HG03558 (cell line): ENCODE data around the gene EZR.

ENCODE experiments used
- ATAC-seq: cut with Tn5 transposase; IDR thresholded peaks from one replicate; pipeline ENCODE4 v1.9.1; 2021; ENCODE audit warnings: moderate number of reproducible peaks; ENCODE audit not compliant: unreplicated experiment; ENCODE audit errors: extremely low read depth

The EZR gene

DNA sequence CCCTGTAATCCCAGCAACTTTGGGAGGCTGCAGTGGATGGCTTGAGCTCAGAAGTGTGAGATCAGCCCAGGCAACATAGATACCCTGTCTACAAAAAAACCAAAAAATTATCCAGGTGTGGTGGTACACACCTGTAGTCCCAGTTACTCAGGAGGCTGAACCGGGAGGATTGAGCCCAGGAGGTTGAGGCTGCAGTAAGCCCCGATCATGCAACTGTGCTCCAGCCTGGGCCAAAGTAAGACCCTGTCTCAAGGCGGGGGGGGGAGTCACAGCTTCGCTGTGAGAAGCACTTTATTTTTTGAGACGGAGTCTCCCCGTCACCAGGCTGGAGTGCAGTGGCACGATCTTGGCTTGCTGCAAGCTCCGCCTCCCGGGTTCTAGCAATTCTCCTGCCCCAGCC, 54.2 kb downstream of the EZR start:
- ATAC-seq = no peak

- no peak for ATAC-seq
Observed at GRCh38 chr6:158764183-158764849, 54.9 kb downstream of the EZR start.

DNA sequence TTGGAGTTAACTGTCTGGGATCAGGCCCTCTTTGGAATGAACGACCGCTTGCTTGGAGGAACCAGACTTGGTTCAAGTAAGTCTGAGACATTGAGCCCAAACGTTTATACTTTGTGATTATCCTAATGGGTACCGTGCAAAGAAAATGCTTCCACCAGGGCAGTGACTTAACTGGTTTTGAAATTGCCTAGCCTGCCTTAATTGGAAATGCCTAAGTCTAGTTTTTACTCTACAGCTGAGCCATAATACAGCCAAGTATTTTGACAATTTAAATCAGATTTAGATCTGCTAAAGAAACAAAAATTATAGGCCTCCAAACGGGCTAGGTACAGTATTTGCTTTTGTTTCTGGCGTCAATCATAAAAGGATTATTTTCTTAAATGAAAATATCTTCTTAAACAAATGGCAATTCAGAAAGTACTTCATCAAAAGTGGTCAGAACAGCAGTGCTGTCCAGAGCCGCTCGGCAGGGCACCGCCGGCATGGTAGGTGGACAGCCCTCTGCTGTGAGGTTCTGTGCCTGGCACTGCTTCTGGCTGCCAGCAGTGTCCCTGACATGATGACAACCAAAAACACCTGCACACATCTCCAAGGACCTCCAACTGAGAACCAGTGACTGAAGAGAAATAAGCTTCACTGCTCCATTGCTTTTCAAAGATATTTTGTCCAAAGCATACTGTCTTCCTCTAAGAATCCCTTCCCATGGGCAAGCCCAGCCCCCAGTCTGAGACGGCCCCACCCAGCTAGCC, 55.6 kb downstream of the EZR start:
- no peak for ATAC-seq

- no peak for ATAC-seq
Observed at GRCh38 chr6:158762787-158763433, 56.3 kb downstream of the EZR start.

GRCh38 chr6:158761746-158762145, 57.4 kb downstream of the EZR start:
- ATAC-seq = no peak

- ATAC-seq = no peak
Observed at GRCh38 chr6:158760618-158761250, 58.4 kb downstream of the EZR start.

DNA sequence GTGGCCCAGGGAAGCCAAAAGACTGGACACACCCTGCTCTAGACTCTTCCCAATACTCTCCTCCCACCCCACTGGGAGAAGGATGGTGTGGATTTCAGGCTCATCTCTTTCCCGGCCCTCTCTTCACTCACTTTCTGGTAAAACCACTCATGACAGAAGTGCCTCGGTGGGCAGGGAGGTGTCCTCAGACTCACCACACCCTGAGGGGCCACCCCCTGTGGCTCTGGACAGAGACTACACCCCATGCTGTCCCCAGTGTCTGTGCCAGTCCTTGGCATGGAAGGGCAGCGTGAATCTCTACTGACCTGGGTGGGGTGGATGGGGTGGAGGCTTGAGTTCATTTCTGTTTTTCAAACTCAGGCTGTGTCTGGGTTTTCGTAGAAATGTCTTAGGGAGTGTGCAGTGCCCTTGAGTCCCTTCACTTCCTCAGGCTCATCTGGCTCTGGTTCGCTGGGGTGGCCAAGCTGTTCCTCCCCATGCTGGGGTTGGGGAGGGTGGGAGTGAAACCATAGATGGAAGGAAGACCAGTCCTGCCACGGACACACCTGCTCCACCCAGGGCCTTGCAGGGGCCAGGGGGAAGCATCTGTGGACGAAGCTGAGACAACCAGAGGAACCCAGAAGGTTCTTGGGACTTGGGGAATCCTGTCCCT, 59.1 kb downstream of the EZR start:
- ATAC-seq = no peak

DNA sequence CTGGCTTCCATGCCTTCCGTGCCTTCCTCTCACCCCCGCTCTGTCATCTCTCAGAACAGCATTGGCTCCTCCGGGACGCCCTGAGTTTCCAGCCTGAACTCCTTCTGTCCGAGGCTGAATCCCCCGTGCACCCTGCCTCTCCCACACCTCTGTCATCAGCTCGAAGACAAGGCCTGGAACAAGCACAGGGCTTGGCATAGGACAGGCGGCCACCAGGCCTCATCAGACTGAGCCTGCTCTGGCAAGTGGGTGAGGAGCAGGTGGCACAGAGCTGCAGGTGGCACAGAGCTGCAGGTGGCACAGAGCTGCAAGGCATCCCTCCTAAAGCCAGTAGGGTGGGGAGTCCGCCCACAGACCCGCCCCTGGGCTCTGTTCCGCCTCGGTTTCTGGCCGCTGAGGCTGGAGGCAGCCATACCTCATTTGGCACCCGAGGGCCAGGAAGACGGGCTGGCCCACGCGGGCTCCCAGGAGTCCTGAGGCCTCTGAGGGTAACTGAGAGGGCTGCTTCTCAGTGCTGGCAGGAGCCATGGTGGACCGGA, 60.2 kb downstream of the EZR start:
- no peak for ATAC-seq

GRCh38 chr6:158758451-158758860, 60.7 kb downstream of the EZR start:
- ATAC-seq = no peak

GRCh38 chr6:158757753-158758090, 61.4 kb downstream of the EZR start:
- ATAC-seq = no peak

GRCh38 chr6:158756977-158757752, 62.0 kb downstream of the EZR start:
- no peak for ATAC-seq

- no peak for ATAC-seq
Observed at GRCh38 chr6:158756126-158756525, 63.0 kb downstream of the EZR start.

DNA sequence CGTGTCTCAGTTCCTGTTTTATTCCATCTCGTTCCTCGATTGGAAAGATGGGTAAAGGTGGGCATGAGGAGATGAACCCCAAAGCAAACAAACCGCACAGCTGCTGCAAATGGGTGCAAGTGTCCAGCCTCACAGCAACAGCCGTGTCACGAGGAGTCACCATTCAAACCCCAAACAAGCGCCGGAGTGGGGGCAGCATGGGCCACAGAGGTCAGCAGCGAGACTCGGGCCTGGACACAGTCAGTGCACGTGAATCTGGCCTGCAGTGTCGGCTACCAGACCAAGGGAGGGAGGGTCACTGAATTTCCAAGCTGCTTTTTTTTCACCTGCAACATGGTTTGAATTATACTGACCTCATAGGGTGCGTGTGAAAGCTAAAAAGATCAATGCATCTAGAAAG, 63.5 kb downstream of the EZR start:
- ATAC-seq = no peak

DNA sequence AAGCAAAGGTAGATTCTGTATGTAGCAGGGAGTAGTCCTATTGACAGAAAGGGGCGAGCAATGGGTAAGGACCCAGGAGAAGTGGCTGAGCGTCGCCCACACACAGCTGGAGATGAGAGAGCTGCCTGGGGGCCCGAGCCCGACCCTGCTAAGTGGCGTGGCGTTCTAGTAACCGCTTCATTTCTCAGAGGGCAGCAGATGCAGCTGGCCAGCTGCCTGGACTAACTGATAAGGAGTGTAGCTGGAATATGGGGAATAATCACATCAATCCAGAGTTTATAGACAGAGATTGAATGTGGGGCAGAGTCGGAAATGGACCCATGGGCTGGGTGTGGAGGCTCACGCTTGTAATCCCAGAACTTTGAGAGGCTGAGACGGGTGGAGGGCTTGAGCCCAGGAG, 64.4 kb downstream of the EZR start:
- ATAC-seq = no peak

- ATAC-seq = no peak
Observed at GRCh38 chr6:158753811-158754210, 65.4 kb downstream of the EZR start.

- no peak for ATAC-seq
Observed at GRCh38 chr6:158752613-158753012, 66.6 kb downstream of the EZR start.

GRCh38 chr6:158751921-158752320, 67.2 kb downstream of the EZR start:
- ATAC-seq = no peak

DNA sequence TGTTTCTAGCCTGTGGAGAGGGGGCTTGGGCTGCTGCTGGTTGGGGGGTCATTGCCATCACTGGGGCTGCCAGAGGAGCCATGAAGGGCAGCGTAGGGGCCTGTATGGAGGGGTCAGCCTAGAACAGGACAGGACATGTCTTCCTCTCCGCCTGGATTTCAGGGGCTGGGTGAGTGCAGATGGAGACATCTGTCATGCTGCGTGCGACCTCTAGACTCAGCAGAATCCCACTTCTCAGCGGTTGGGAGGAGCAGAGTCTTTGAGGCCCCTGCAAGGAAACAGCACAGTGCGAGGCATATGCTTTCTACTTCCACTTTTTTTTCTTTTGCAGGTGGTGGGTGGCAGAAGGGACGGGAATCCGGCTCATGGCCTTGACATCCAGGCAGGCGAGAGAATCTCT, 67.9 kb downstream of the EZR start:
- no peak for ATAC-seq

GRCh38 chr6:158744986-158745430, 74.2 kb downstream of the EZR start:
- no peak for ATAC-seq
